NCI-H345 (cell line): Measurements from ENCODE around the gene ASB12.

Experiments used
- DNase-seq: peaks from one replicate; lab custom pipeline; 2025; lab: John Stamatoyannopoulos, UW

ASB12 gene

GRCh38 chrX:64186974-64187761 lies 43.2 kb downstream of the ASB12 start:
- no peak for DNase-seq

- no peak for DNase-seq
These were observed 46.0 kb downstream of the ASB12 start for GRCh38 chrX:64184396-64184795.

- DNase-seq = no peak
These were observed 48.2 kb downstream of the ASB12 start for GRCh38 chrX:64182208-64182607.

- no peak for DNase-seq
These were observed 53.5 kb downstream of the ASB12 start for GRCh38 chrX:64176876-64177275.
